KG1 (cell line): ENCODE results near the gene RING1.

ENCODE experiments used
- DNase-seq: peaks from one replicate; lab custom pipeline; 2025; lab: John Stamatoyannopoulos, UW

The RING1 gene

GRCh38 chr6:33247977-33248642, 39.8 kb downstream of the RING1 start:
- peak; percentile 76 for DNase-seq

- peak; percentile 76 for DNase-seq
Observed at GRCh38 chr6:33248643-33248931, 40.3 kb downstream of the RING1 start.

- DNase-seq, result peak; percentile 99
Observed at GRCh38 chr6:33248932-33249731, 40.8 kb downstream of the RING1 start.

GRCh38 chr6:33249732-33250630, 41.7 kb downstream of the RING1 start:
- no peak for DNase-seq

- DNase-seq, result no peak
Observed at GRCh38 chr6:33250731-33251130, 42.4 kb downstream of the RING1 start.

- no peak for DNase-seq
Observed at GRCh38 chr6:33251395-33252012, 43.2 kb downstream of the RING1 start.

GRCh38 chr6:33252759-33253158, 44.5 kb downstream of the RING1 start:
- no peak for DNase-seq

- no peak for DNase-seq
Observed at GRCh38 chr6:33254591-33254990, 46.3 kb downstream of the RING1 start.

GRCh38 chr6:33259032-33259431, 50.7 kb downstream of the RING1 start:
- no peak for DNase-seq
